Endothelial cell of umbilical vein (primary cell): ENCODE results near the gene LRRTM3.

Source experiments
- CTCF ChIP-seq, 2 donors: IDR thresholded peaks; 1 replicate in 1 of 2; 2 replicates in 1 of 2; pipeline ENCODE4 v1.5.1; 2011; ENCODE audit warnings: low read length in 2 of 2, mild to moderate bottlenecking in 2 of 2, moderate library complexity in 2 of 2, control low read depth in 1 of 2, inconsistent platforms in 1 of 2, low read depth in 1 of 2; ENCODE audit not compliant: insufficient read depth in 1 of 2; ENCODE audit errors: extremely low read depth in 1 of 2
- EZH2 ChIP-seq: IDR thresholded peaks from 2 replicates; pipeline ENCODE4 v1.6.1; 2012; ENCODE audit warnings: borderline replicate concordance, low read depth, mild to moderate bottlenecking, moderate library complexity, low read length, inconsistent platforms; ENCODE audit not compliant: severe bottlenecking
- GATA2 ChIP-seq: IDR thresholded peaks from 2 replicates; pipeline ENCODE4 v1.7.0; 2011; ENCODE audit warnings: low read depth, mild to moderate bottlenecking, moderate library complexity, mixed read lengths, low read length; ENCODE audit not compliant: insufficient read length, insufficient read depth
- MAX ChIP-seq: IDR thresholded peaks from 2 replicates; pipeline ENCODE4 v1.6.1; 2011; ENCODE audit not compliant: insufficient read depth, insufficient read length
- POLR2A ChIP-seq: IDR thresholded peaks from 2 replicates; pipeline ENCODE4 v1.6.1; 2012; ENCODE audit warnings: low read depth, mild to moderate bottlenecking, control low read depth, low read length
- POLR2AphosphoS5 ChIP-seq: IDR thresholded peaks from 2 replicates; pipeline ENCODE4 v1.6.1; 2012; ENCODE audit warnings: low read depth, mild to moderate bottlenecking, control low read depth, low read length, moderate library complexity; ENCODE audit not compliant: insufficient read depth

- TF ChIP-seq CTCF (IDR thresholded peaks at IDR 0.05; ENCODE audit: extremely low read depth in 1 of 2, insufficient read depth in 1 of 2, low read depth in 1 of 2, low read length in 2 of 2) (no peak), POLR2A (no peak), MAX (no peak), POLR2AphosphoS5 (no peak), EZH2 (no peak), GATA2 (no peak)
Observed at GRCh38 chr10:67045404-67045803, 119.6 kb downstream of the LRRTM3 start.
